GM23248 (cell line): Measurements from ENCODE around the gene DNAH8.

Experiments
- EZH2 ChIP-seq: fragments of 200-600 bp; sonication (generic); IDR thresholded peaks from 2 replicates; pipeline ENCODE4 v1.6.1; 2018; ENCODE audit warnings: antibody characterized with exemption, mild to moderate bottlenecking; ENCODE audit not compliant: insufficient read depth, poor library complexity, severe bottlenecking
- EZH2phosphoT487 ChIP-seq: fragments of 200-600 bp; sonication (generic); IDR thresholded peaks from 2 replicates; pipeline ENCODE4 v1.6.1; 2018; ENCODE audit warnings: antibody characterized with exemption, moderate library complexity, mild to moderate bottlenecking, low read depth; ENCODE audit not compliant: insufficient read depth

- TF ChIP-seq EZH2 (no peak), EZH2phosphoT487 (no peak)
Measured at GRCh38 chr6:39065561-39065960, 350.4 kb downstream of the DNAH8 start.
